CMK (cell line): ENCODE data around the gene ZMIZ1.

Experiments
- DNase-seq: peaks from one replicate; pipeline ENCODE4 v3.0.0-alpha.2; 2010; ENCODE audit warnings: low read depth

The ZMIZ1 gene

DNA sequence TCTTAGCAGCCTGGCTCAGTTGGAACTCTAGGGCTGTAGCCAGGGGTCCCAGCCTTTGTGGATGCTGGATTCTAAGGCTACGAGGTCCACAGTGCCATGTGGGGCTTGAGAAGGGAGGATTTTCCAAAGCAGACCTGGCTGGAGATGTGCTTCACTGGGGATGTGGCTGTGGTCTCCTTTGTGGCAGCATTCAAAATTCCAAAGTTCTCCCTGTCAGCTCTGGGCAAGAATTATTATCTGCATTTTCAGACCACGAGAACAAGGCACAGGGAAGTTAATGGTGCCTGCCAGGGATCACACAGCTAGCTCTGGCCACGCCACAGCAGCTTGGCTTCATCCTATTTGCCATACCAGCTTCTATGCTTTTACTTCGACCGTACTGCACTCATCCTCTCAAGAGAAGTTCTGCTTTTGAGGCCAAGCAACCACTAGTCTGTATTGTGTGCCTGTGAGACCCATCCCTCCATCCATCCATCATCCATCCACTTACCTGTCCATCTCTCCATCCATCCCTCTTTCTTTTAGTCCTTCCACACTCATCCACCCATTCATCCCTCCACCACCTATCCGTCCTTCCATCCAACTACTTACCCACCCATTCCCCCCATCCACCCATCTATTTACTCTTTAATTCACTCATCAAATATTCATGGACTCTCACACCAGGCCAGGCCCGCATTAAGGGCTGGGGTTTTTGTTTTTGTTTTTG, 71.5 kb downstream of the ZMIZ1 start:
- DNase-seq, result no peak

- DNase-seq, result no peak
Measured at GRCh38 chr10:79140855-79141254, 72.1 kb downstream of the ZMIZ1 start.

DNA sequence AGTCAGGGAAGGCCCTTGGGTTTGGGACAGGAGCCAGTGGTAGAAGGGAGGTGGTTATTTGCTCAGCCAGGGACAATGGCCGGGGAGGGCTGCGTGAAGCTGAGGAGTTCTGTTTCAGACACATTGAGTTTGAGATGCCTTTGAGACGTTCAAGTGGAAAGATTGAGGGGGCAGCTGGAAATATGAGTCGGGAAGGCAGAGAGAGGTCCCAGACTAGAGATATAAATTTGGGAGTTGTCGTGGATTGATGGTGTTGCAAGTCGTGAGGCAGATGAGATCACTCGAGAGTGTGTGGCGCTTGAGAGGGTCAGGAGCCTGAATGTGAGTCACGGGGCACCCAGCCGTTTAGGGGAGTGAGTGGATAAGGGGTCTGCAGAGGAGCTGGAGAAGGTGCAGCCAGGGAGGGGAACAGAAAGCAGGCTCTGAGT, 73.3 kb downstream of the ZMIZ1 start:
- no peak for DNase-seq

DNA sequence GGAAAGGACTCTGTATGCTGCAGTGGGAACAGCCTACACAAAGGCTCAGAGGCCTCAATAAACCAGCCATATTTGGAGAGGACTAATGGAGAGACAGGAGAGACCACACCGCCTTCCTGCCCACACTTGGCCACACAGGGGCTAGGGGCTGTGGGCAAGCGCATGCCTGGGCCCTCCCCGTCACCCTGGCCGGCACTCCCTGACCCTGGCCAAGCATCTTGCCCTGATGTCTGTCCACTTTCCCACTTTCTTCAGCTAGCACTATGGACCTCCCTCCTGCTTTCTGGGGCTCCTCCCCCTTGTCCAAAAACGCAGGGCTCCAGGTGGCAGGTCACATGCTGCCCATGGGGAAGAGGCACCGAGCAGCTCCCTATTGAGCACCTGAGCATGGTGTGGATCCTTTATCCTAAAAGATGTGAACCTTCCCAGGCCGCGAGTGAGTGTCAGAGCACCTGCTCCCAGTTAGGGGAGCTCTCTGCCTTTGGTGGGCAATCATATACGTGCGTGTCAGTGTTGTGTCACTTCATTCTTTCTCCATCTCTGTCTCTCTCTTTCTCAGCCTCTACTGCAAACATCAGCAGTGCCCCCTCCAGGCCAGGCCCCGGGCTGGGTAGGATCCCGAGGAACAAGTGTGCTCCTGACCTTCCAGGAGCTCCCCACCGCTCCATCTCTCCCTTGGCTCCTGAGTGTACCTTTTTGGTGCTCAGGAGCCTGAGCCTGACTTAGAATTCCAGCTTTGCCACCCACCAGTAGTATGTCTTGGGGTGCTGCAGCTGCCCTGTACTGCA, 74.0 kb downstream of the ZMIZ1 start:
- DNase-seq, result no peak

DNA sequence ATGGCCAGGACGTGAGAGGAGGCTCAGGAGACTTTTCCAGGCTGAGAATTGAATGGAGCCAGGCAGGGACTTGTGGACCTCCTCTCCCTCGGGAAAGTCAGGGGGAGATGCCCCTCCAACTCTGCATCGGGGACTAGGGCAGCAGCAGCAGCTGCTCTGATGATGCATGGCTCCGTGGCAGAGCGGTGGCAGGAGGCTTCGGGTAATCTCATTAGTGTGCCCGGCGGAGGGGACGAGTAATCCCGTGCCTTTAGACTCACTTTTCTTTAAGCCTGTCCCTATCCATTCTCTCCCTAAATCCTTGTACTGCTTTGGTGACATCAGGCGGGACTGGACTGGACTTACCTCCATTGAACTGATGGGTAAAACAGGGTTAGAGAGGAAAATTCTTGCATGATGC, 75.1 kb downstream of the ZMIZ1 start:
- no peak for DNase-seq

- DNase-seq, result no peak
Measured at GRCh38 chr10:79144351-79145173, 75.8 kb downstream of the ZMIZ1 start.

DNA sequence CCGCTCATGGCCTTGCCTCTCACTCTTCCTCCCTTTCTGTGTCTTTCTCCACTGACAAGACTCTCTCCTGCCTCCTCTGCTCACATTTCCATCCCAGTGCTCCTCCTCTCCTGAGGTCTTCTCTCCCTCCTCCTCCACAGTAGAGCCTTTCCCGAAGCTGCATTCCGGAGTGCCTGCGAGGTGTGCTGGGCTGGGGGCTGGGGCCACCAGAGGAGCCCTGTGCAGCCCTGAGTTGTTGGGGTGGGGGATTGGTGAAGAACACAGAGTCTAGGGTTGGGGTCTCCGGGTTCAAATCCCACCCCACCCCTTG, 76.4 kb downstream of the ZMIZ1 start:
- no peak for DNase-seq

DNA sequence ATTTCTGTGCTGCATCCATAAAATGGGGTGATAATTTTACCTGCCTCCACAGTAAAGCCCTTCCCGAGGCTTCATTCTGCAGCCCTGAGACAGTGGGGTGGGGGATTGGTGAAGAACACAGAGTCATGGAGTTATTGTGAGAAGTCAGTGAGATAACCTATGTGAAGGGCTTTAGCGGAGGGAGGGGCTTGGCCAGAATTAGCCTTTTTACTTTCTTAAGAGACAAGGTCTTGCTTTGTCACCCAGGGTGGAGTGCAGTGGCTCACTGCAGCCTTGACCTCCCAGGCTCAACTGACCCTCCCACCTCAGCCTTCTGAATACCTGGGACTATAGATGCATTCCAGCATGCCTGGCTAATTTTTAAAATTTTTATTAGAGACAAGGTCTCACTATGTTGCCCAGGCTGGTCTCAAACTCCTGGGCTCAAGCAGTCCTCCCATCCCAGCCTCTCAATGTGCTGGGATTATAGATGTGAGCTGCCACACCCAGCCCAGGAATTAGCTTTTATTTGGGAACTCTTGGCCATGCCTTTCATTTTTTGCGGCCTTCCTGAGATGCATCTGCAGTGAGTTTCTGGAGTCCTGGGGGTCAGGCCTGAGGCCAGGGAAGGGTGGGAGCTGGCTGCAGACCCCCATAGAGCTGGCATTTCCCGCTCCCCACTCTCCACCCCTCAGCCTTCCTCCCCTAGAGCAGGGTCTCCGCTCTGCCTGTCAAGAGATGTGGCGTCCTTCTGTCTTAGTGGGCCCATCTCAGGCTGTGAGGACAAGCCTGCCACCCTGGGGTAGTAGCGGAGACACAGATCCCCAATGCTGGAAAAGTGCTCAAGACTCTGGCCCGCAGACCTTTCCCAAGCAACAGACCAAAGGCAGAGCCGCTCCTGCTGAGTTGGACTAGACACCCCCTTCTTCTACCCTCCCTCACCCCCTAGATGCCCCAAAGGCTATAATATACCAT, 77.0 kb downstream of the ZMIZ1 start:
- no peak for DNase-seq

- DNase-seq, result no peak
Measured at GRCh38 chr10:79146611-79147130, 77.9 kb downstream of the ZMIZ1 start.

DNA sequence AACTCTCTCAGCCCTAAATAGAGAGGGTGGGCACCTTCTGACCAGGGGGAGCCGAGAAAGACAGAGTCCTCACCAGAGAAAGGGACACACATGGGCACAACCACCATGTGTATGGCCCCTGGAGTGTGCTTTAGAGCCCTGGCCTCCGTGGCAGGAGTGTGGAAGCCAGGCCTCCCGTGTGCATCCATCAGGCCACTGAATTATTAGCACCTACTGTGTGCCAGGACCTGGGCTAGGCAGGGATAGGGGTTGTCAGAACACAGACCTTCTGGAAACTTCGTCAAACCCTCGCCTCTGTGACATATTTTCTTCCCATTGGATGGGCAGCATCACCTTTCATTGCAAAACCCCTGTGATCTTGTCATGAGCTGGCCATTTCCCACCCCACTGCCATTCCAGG, 78.5 kb downstream of the ZMIZ1 start:
- DNase-seq, result no peak

DNA sequence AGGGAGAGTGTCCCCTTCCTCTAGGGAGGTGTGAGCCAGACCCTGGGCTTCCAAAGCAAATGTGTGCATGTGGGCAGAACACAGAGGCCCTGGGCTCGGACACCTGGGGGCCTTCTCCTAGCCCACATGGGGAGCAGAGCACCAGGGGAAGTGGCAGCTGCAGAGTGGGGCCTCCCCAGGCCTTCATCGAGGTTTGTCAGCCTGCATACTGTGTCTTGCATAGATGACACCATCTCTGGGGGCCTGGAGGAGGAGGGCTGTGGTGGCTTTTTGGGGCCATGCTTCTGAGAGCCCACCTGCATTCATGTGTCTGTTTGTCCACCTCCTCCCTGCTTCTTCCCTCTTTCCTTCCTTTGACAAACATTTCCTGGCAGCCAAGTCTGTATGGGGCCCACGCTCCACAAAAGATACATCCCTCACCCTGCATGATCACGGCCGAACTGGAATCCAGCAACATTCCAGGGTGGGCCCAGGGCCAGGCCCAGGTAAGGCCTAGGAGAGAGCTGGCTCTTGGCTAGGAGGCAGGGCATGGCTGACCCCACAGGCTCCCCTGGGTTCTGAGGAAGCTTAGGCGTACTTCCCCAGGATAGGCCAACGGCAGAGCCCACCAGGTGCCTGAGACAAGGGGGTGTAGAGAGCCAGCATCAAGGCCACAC, 79.2 kb downstream of the ZMIZ1 start:
- DNase-seq, result no peak

GRCh38 chr10:79148452-79149344, 79.9 kb downstream of the ZMIZ1 start:
- peak; percentile 59 for DNase-seq

GRCh38 chr10:79149345-79149661, 80.5 kb downstream of the ZMIZ1 start:
- DNase-seq, result no peak

DNA sequence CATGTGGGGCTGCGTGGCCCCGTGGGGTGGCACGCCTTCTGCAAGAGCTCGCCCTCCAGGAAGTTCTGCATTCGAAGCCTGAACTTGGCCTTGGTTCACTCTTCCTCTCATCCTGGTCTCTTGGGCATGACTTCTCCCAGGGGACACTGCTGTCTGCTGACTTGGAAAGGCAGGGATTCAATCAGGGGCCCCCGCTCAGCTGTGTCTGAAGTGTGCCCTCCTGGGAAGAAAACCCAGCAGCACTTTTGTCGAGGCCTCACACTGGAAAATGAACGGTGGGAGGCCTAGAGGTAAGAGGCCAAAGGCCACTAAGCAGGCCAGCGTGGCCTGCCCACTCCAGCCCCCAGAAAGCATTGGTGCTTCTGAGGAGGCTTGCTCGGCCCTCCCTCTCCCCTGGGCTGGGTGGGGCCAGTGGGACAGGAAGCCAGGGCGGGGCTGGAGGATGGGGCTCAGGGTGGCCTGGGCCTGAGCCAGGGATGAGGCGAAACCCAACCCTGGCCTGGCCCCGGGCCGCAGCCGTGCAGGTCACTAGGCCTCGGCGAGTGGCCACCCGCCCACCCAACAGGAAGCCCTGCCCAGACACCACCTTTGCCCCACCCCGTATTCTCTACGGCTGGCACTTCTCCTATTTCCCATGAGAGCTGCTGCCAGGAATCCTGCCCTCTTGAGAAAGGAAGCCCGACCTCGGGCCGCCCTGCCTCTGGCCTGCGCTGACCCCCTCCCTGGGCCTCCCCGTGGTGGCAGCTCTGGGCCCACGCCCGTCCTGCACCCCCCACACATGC, 81.1 kb downstream of the ZMIZ1 start:
- DNase-seq, result peak; percentile 73

DNA sequence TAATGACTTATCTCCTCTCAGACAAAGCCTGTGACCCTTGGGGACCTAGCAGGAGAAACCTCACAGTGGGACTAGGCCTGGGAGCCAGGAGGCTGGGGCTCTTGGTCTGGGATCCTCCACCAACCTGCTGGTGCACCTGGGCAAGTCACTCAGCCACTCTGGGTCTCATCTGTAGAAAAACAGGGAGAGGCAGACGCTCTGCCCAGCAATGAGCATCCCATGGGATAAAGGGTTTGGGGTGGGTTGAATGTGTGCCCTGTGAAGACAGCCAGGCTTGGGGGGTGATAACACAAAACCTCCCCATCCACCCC, 81.6 kb downstream of the ZMIZ1 start:
- no peak for DNase-seq

- no peak for DNase-seq
Measured at GRCh38 chr10:79152423-79152817, 83.7 kb downstream of the ZMIZ1 start.

DNA sequence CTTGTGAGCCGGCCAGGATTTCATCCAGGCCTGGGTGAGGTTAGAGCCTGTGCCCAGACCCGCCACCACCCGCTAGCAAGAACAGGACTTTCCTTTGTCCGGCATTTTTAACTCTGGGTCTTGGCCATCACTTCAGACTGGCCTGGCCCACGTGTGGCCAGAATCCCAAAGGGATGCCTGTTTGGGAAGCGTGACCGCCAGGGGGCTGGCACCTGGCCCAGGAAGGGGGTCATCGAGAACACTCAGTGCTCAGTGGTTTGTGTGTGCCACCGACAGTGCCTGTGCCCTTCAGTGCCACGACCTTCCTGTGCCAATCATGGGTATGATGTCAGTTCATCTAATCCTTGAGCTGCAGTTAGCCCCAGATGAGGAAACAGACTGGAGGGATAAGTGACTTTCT, 85.0 kb downstream of the ZMIZ1 start:
- DNase-seq, result no peak

DNA sequence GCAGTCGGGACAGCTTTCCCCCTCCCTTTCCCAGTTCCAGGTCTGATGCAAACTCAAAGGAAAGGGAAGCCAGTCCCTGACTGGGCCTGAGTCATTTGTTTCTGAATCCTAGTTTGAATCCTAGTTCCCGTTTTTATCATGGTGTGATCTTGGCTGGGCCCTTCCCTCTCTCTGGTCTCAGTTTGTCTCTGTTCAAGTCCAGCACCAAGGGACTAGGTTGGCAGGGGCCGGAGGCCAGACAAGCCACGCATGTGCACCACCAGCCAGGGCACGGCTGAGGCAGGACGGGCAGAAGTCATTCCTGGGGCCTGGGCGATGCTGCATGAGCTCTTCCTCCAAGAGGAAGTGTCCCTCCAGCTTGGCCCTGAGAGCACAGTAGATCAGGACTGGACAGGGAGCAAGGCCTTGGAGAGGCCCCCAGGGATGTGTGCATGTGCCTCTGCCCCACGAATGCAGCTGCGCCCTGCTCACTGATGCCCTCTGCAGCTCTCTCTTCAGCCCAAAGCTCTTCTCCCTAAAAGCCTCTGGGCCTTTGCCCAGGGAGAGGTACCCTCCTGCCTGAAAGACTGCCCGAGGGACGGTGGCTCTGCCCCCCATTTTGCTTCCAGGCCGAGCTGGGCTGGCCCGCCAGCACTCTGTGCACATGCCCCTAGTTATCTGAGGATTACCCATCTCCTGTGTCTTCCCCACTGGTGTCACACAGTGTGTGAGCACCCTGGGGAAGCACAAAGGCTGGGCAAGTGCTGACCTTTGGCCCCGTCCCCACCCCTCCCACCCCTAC, 86.7 kb downstream of the ZMIZ1 start:
- no peak for DNase-seq
